Body of pancreas (tissue), 4 donors: Measurements from ENCODE around the gene TBC1D22B.

Experiments used
- CTCF ChIP-seq, 7 experiments: fragments of 450-650 bp in 4 of 7; fragments of 200-600 bp in 3 of 7; sonication (generic) in 3 of 7; IDR thresholded peaks; one replicate each; pipeline ENCODE4 v1.5.1; 2016 to 2019; ENCODE audit warnings: antibody characterized with exemption in 7 of 7
- POLR2A ChIP-seq, 3 donors: fragments of 450-650 bp; IDR thresholded peaks; one replicate each; pipeline ENCODE4 v1.6.1; 2016; ENCODE audit warnings: antibody characterized with exemption in 3 of 3, mild to moderate bottlenecking in 2 of 3

- no peak for TF ChIP-seq CTCF (IDR thresholded peaks at IDR 0.05)
- no peak for TF ChIP-seq POLR2A (IDR thresholded peaks at IDR 0.05)
Measured at GRCh38 chr6:37288247-37288646, 30.7 kb downstream of the TBC1D22B start.
